ENCODE data around the gene ZNF566.

The ZNF566 gene

GRCh38 chr19:36436531-36436930, 52.8 kb downstream of the ZNF566 start:
- DNase-seq: no peak

- DNase-seq: no peak
These were observed 65.4 kb downstream of the ZNF566 start for GRCh38 chr19:36423925-36424324.

GRCh38 chr19:36421749-36422481, 67.4 kb downstream of the ZNF566 start:
- no peak for DNase-seq

- no peak for DNase-seq
These were observed 68.2 kb downstream of the ZNF566 start for GRCh38 chr19:36420961-36421748.

- no peak for DNase-seq
These were observed 70.9 kb downstream of the ZNF566 start, which contains the start of gene ZFP82 for GRCh38 chr19:36418287-36419001. TSS of gene ZFP82 (minus strand) at chr19:36418644. CDS start at chr19:36409789, 8,855 bp downstream.

- no peak for DNase-seq
These were observed 71.5 kb downstream of the ZNF566 start for GRCh38 chr19:36417752-36418286.

GRCh38 chr19:36409841-36410240, 79.5 kb downstream of the ZNF566 start:
- no peak for DNase-seq

- no peak for DNase-seq
These were observed 81.3 kb downstream of the ZNF566 start for GRCh38 chr19:36408101-36408500.

- DNase-seq: no peak
These were observed 84.9 kb downstream of the ZNF566 start for GRCh38 chr19:36404498-36404897.

GRCh38 chr19:36401475-36401874, 87.9 kb downstream of the ZNF566 start:
- DNase-seq: no peak

- DNase-seq: no peak
These were observed 90.8 kb downstream of the ZNF566 start for GRCh38 chr19:36398571-36398970.
